GM19351 (cell line): ENCODE measurements around the gene MASP2.
A peak's percentile ranks its signal among the peaks of the same experiment; 100 is the strongest.
"Not testable (repeated sequence)": the region's sequence is repeated elsewhere in the genome, so short reads cannot be mapped to it uniquely, and the experiment has no call there.

ENCODE experiments used
- ATAC-seq: cut with Tn5 transposase; IDR thresholded peaks from one replicate; pipeline ENCODE4 v1.9.1; 2021; ENCODE audit warnings: mild to moderate bottlenecking, moderate library complexity; ENCODE audit not compliant: unreplicated experiment

Gene MASP2

GRCh38 chr1:11039351-11040104 is 7.5 kb downstream of the MASP2 start:
- ATAC-seq = no peak

GRCh38 chr1:11037740-11038182 is 9.3 kb downstream of the MASP2 start:
- ATAC-seq = peak; percentile 48

- ATAC-seq = not testable (repeated sequence)
Measured at GRCh38 chr1:11037019-11037739, 9.9 kb downstream of the MASP2 start.

- no peak for ATAC-seq
Measured at GRCh38 chr1:11031624-11032262, 15.3 kb downstream of the MASP2 start.

- ATAC-seq = no peak
Measured at GRCh38 chr1:11030865-11031264, 16.2 kb downstream of the MASP2 start.

- ATAC-seq = no peak
Measured at GRCh38 chr1:11028018-11028417, 19.0 kb downstream of the MASP2 start.

GRCh38 chr1:11027316-11027715 is 19.7 kb downstream of the MASP2 start:
- no peak for ATAC-seq

- no peak for ATAC-seq
Measured at GRCh38 chr1:11026903-11027302, 20.1 kb downstream of the MASP2 start.

GRCh38 chr1:11026052-11026451 is 21.0 kb downstream of the MASP2 start:
- ATAC-seq = no peak

- no peak for ATAC-seq
Measured at GRCh38 chr1:11025618-11026017, 21.4 kb downstream of the MASP2 start.

- no peak for ATAC-seq
Measured at GRCh38 chr1:11024874-11025203, 22.2 kb downstream of the MASP2 start.

- ATAC-seq = no peak
Measured at GRCh38 chr1:11024154-11024873, 22.7 kb downstream of the MASP2 start.

- ATAC-seq = no peak
Measured at GRCh38 chr1:11023201-11023600, 23.8 kb downstream of the MASP2 start.

- ATAC-seq = no peak
Measured at GRCh38 chr1:11019971-11020370, 27.1 kb downstream of the MASP2 start.

GRCh38 chr1:11019358-11019757 is 27.7 kb downstream of the MASP2 start:
- ATAC-seq = not testable (repeated sequence)

GRCh38 chr1:11013160-11013531 is 33.9 kb downstream of the MASP2 start:
- ATAC-seq = no peak

GRCh38 chr1:11012260-11013159 is 34.5 kb downstream of the MASP2 start, which contains the start of gene TARDBP:
Gene TARDBP (plus strand): TSS chr1:11012654. CDS start chr1:11013728, 1,074 bp downstream.
- ATAC-seq = peak; percentile 80

GRCh38 chr1:11000526-11000925 is 46.5 kb downstream of the MASP2 start:
- no peak for ATAC-seq

GRCh38 chr1:10996100-10996499 is 50.9 kb downstream of the MASP2 start:
- ATAC-seq = no peak

- no peak for ATAC-seq
Measured at GRCh38 chr1:10992864-10993263, 54.2 kb downstream of the MASP2 start.
